Prostate gland (tissue), 2 donors: ENCODE results near the gene PPM1L.

ENCODE experiments used
- POLR2A ChIP-seq: fragments of 450-650 bp; IDR thresholded peaks from one replicate; pipeline ENCODE4 v1.6.1; 2016; ENCODE audit warnings: antibody characterized with exemption, mild to moderate bottlenecking
- POLR2AphosphoS5 ChIP-seq: sonication (generic); formaldehyde crosslinking; IDR thresholded peaks from one replicate; pipeline ENCODE4 v1.6.1; 2017; ENCODE audit warnings: antibody characterized with exemption
- TF ChIP-seq, protein P1 (sequence below), 4 experiments: fragments of 200-600 bp in 2 of 4; fragments of 450-650 bp in 2 of 4; sonication (generic) in 2 of 4; IDR thresholded peaks; 1 replicate in 3 of 4; 2 replicates in 1 of 4; pipeline ENCODE4 v1.5.1; 2016 to 2019; ENCODE audit warnings: antibody characterized with exemption in 4 of 4, mild to moderate bottlenecking in 2 of 4, moderate library complexity in 2 of 4

DNA sequence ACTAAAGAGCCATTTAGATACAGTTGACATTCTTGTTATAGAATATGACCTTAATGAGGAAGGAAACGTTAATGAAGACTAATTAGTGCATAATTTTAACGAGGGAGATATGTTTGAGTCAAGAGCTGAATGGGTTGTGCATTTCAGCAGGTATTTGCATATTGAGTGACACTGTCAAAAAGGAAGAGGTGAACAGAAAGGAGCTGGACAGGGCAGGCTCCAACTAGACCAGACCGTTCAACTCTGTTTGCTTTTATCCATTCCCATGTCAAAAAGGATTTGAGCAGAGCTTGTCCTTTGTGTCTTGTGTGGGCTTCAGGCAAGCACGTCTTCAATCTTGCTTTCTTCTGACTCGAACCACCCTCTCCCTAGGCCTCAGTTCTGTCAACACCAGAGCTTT is 308.4 kb downstream of the PPM1L start:
- TF ChIP-seq POLR2A (no peak), POLR2AphosphoS5 (no peak)
- TF ChIP-seq, protein P1, sequence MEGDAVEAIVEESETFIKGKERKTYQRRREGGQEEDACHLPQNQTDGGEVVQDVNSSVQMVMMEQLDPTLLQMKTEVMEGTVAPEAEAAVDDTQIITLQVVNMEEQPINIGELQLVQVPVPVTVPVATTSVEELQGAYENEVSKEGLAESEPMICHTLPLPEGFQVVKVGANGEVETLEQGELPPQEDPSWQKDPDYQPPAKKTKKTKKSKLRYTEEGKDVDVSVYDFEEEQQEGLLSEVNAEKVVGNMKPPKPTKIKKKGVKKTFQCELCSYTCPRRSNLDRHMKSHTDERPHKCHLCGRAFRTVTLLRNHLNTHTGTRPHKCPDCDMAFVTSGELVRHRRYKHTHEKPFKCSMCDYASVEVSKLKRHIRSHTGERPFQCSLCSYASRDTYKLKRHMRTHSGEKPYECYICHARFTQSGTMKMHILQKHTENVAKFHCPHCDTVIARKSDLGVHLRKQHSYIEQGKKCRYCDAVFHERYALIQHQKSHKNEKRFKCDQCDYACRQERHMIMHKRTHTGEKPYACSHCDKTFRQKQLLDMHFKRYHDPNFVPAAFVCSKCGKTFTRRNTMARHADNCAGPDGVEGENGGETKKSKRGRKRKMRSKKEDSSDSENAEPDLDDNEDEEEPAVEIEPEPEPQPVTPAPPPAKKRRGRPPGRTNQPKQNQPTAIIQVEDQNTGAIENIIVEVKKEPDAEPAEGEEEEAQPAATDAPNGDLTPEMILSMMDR (IDR thresholded peaks at IDR 0.05), result no peak
